COR-L47 (cell line): Measurements from ENCODE around the gene VANGL1.

Experiments
- DNase-seq: peaks from one replicate; lab custom pipeline; 2025; lab: John Stamatoyannopoulos, UW

VANGL1 gene

DNA sequence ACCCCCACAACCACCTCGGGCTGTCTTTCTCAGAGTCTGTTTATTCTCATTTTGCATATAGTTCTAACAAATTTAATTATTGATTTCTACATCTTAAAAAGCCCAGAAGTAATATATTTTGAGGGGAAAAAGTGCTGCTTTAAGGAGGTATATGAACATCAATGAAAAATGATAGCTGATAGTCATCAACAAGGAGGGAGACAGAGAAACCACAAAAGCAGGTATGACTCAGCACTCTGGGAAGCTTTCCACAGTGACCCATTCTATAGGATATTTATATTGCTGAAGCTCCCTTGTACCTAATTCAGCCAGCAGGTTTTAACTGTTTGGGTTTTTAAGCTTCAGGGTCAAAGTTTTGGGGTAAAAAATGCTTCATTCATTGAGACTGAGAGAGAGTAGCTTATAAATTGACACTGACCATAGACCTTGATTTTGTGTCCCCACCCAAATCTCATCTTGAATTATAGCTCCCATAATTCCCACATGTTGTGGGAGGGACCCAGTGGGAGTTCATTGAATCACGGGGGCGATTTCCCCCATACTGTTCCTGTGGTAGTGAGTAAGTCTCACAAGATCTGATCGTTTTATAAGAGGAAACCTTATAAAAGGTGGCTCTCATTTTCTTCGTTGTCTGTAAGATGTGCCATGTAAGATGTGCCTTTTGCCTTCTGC is 27.4 kb downstream of the VANGL1 start:
- DNase-seq: no peak

- no peak for DNase-seq
These were observed 28.1 kb downstream of the VANGL1 start for GRCh38 chr1:115669886-115670285.

GRCh38 chr1:115670476-115671175 is 28.9 kb downstream of the VANGL1 start:
- DNase-seq: peak; percentile 83

- DNase-seq: peak; percentile 17
These were observed 29.6 kb downstream of the VANGL1 start for GRCh38 chr1:115671176-115671934.

- DNase-seq: no peak
These were observed 30.6 kb downstream of the VANGL1 start for GRCh38 chr1:115672224-115673009.

DNA sequence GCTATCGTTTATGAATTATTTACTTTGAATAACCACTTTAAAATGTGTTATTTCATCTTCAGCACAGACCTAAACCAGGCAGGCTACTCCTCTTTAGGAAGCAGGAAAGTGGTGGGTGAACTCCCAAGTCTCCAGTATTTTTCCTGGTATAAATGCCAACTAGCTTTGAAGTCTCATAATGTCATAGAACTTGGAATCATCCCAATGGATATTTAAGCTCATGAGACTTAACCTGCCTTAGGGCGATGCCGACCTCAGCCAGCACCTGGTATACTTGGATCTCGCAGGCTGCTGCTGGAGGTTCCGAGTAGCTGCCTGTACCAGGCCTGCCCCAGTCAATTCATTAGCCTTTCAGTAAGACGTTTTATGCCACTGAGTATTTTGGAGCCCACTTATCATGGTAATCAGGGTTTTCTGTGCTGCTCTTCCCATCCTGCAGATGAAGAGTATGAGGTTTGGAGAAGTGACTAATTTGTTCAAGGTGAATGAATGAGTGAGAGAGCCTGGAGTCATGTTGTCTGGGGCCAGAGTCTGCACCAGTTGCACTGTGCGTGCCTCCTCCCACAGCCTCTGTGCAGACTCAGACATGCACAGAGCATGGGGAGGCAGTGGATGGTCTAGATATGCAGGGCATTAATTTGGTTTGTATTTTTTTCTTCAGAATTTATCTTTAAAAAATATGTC is 34.9 kb downstream of the VANGL1 start:
- DNase-seq: no peak

GRCh38 chr1:115677182-115677555 is 35.4 kb downstream of the VANGL1 start:
- no peak for DNase-seq

GRCh38 chr1:115677565-115677964 is 35.8 kb downstream of the VANGL1 start:
- DNase-seq: peak; percentile 19

- DNase-seq: no peak
These were observed 36.4 kb downstream of the VANGL1 start for GRCh38 chr1:115678141-115678540.

GRCh38 chr1:115679141-115679611 is 37.4 kb downstream of the VANGL1 start:
- DNase-seq: no peak

DNA sequence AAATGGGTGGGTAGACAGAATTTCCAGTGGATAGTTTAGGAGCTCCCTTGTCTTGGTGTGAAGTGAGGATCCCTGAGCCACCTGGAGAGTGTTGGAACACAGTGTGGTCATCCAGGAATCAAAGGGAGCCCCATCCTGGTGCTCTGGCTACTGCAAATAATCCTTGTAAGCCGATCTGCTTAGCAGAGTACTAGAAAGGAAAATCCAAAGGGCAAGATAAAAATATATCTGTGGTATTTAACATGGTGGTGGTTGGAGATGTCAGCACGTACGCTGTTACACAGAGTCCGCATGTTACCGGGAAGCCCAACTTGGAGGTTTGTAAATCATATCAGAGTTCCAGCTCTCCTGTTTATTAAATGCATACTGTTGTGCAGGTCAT is 39.0 kb downstream of the VANGL1 start:
- DNase-seq: no peak

DNA sequence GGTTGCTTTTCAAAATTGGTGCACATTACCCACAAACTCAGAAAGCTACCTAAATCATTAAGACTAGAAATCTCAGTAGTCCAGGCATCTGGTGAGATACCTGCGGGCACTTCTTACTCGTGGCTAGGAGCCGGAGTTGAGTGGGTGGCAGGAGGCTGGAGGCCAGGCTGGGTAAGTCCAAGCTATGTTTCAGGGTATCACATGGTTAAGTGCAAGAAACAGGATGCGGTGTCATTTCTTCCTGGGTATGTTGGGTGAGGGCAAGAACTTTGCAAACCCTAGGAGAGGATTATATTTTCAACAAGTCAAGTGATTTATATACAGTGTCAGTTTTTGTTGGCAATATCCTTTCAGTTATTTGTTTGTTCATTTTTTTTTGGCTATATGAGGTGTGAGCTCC is 41.0 kb downstream of the VANGL1 start:
- DNase-seq: no peak

DNA sequence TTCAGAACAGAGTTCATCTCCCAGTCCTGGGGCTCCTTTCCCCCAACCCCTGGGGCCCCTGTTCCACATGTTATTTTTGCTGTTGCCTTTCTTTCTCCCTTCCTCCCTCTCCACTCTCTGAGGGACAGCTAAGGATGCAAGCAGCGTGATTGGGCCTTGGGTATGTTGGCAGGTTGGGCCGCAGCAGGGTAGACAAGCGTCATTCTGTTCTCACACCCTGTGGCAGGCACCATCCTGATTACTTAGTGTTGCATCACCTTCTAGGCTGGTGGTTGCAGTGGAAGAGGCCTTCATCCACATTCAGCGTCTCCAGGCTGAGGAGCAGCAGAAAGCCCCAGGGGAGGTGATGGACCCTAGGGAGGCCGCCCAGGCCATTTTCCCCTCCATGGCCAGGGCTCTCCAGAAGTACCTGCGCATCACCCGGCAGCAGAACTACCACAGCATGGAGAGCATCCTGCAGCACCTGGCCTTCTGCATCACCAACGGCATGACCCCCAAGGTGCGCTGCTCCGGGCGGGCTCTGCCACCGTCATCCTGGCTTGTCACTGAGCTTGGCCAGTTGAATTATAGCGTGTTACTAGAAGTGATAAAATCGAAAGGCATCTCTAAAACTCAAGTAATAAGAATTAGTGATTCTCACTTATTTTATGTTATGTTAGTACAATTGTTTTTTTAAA is 43.4 kb downstream of the VANGL1 start:
- DNase-seq: no peak

DNA sequence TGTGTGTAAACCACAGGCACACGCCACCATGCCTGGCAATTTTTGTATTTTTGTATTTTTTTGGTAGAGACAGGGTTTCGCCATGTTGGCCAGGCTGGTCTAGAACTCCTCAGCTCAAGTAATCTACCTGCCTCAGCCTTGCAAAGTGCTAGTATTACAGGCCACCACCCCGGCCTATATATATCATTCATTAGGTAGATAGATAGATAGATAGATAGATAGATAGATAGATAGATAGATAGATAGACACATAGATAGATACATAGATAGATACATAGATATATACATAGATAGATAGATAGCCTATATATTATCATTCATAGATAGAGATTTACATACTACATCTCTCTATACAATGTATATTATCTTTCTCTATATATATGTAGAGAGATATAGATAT is 46.0 kb downstream of the VANGL1 start:
- no peak for DNase-seq

DNA sequence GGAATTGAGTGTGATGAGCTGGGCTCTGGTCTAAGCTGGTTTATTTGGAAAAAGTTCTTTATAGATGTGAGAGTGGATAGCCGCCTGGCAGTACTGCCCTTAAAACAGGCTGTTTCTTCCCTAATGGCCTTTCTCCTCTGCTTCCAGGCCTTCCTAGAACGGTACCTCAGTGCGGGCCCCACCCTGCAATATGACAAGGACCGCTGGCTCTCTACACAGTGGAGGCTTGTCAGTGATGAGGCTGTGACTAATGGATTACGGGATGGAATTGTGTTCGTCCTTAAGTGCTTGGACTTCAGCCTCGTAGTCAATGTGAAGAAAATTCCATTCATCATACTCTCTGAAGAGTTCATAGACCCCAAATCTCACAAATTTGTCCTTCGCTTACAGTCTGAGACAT is 49.2 kb downstream of the VANGL1 start:
- DNase-seq: no peak

DNA sequence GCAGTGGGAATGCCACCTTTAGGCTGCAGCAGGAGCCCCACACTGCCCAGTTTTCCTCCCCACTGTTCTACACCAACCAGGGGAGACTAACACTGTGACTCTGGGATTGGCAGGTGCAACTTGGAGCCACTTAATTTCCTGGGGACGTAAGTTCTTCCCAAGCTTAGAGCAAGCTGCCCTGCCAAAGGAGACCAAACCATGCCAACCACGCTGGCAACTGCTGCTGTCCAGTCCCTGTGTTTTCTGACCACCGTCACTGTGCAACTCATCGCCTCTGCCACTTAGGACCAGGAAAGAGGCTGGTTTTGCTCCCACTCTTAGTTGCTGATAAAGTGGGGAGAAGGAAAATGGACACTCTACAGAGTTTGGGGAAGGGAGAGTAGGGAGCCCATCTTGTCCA is 50.5 kb downstream of the VANGL1 start:
- no peak for DNase-seq

DNA sequence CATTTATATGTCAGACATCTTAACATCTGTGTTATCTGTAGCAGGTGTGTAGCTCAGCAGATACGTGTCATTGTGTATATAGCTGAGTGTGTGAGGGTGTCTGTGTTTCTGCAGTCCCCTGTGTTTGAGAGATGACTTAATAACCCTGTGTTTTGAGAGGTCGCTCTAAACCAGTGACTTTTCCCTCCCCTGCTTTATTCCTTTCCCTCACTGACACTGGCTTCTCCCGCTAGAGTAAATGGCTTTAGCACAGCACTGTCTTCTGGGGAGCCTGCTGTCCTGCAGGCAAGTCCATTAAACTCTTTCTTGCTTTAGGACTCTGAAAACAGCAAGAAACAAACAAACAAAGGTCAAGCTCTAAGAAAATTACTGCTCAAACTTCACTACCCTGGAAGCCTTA is 53.0 kb downstream of the VANGL1 start:
- no peak for DNase-seq

- DNase-seq: no peak
These were observed 55.8 kb downstream of the VANGL1 start for GRCh38 chr1:115697619-115698018.

- DNase-seq: no peak
These were observed 59.3 kb downstream of the VANGL1 start for GRCh38 chr1:115701090-115701489.

- DNase-seq: no peak
These were observed 61.2 kb downstream of the VANGL1 start for GRCh38 chr1:115702959-115703358.
